HCT116 (cell line): ENCODE measurements around the gene METTL24. TPM values are rescaled to one million over a fixed set of nuclear protein-coding genes. Genes with fewer than 3 reads are reported as not detected.

Source experiments
- ATAC-seq: fragments of 200-7000 bp; cut with Tn5 transposase; 2 replicates; pipeline ENCODE4 v1.9.1; 2020; ENCODE audit warnings: mild to moderate bottlenecking, moderate library complexity
- BruUV-seq: library from RNA; stranded (reverse); fragments of 400-500 nt; replicated peaks from 2 replicates; lab custom pipeline; 2021; lab: Mats Ljungman, UMichigan
- CTCF ChIA-PET: fragments of 300-600 bp; sonication (Branson Sonifier 250); formaldehyde crosslinking; loops from one replicate; lab custom pipeline; 2021; ENCODE audit warnings: antibody characterized with exemption; lab: Charles Lee
- POLR2A ChIA-PET: fragments of 300-600, 350-600 bp; sonication (Branson Sonifier 250); formaldehyde crosslinking; loops from one replicate; lab custom pipeline; 2021; ENCODE audit warnings: antibody characterized with exemption; lab: Charles Lee
- RAD21 ChIA-PET, 2 experiments: fragments of 300-600 bp; sonication (Branson Sonifier 250); formaldehyde crosslinking; loops; one replicate each; lab custom pipeline; 2023; ENCODE audit warnings: low total read pairs in 2 of 2; ENCODE audit not compliant: uncharacterized antibody in 2 of 2, unreplicated experiment in 2 of 2, low non-redundant PET in 1 of 2; lab: Charles Lee
- DNase-seq: peaks from one replicate; pipeline ENCODE4 v3.0.0-alpha.2; 2010; ENCODE audit warnings: low read depth, low spot score
- H2AFZ ChIP-seq: fragments of 200-600 bp; shearing (Covaris generic), sonication (generic); 2 replicates; pipeline ENCODE4 v1.6.1; 2017; ENCODE audit warnings: low read depth, mixed run types, mixed read lengths, antibody characterized with exemption, low read length; ENCODE audit not compliant: poor library complexity, severe bottlenecking
- H3K27ac ChIP-seq: 2 replicates; pipeline ENCODE4 v1.5.1; 2012; ENCODE audit warnings: low read depth, low read length
- H3K27me3 ChIP-seq: fragments of 200-600 bp; sonication (generic); 2 replicates; pipeline ENCODE4 v1.6.1; 2016; ENCODE audit warnings: mixed run types, low read length, mixed read lengths; ENCODE audit not compliant: insufficient read depth
- H3K36me3 ChIP-seq, 2 experiments: fragments of 200-500 bp in 1 of 2; fragments of 200-600 bp in 1 of 2; sonication (Bioruptor generic) in 1 of 2; sonication (generic) in 1 of 2; 2 replicates each; pipeline versions ENCODE4 v1.5.1 to v1.6.1; 2014 to 2016; ENCODE audit warnings: low read length in 2 of 2, inconsistent platforms in 1 of 2, mixed read lengths in 1 of 2, mixed run types in 1 of 2; ENCODE audit not compliant: insufficient read depth in 2 of 2, control insufficient read depth in 1 of 2
- H3K4me1 ChIP-seq, 2 experiments: fragments of 200-600 bp in 1 of 2; sonication (generic) in 1 of 2; 2 replicates each; pipeline versions ENCODE4 v1.5.1 to v1.6.1; 2012 to 2017; ENCODE audit warnings: low read length in 2 of 2, inconsistent platforms in 1 of 2, mild to moderate bottlenecking in 1 of 2, mixed read lengths in 1 of 2, mixed run types in 1 of 2, moderate library complexity in 1 of 2; ENCODE audit not compliant: insufficient read depth in 2 of 2, control insufficient read depth in 1 of 2
- H3K4me2 ChIP-seq: fragments of 200-600 bp; sonication (generic); 2 replicates; pipeline ENCODE4 v1.6.1; 2017; ENCODE audit warnings: mixed run types, low read length, mixed read lengths
- H3K4me3 ChIP-seq, 2 experiments: fragments of 200-600 bp in 1 of 2; sonication (generic) in 1 of 2; replicated peaks in 1 of 2; 2 replicates each; pipeline ENCODE4 v1.5.1; 2011 to 2016; ENCODE audit warnings: low read length in 2 of 2, control low read depth in 1 of 2, low read depth in 1 of 2, mild to moderate bottlenecking in 1 of 2, mixed read lengths in 1 of 2, mixed run types in 1 of 2
- H3K79me2 ChIP-seq: fragments of 200-600 bp; sonication (generic); 2 replicates; pipeline ENCODE4 v1.6.1; 2017; ENCODE audit warnings: mild to moderate bottlenecking, mixed run types, low read length, moderate library complexity, mixed read lengths; ENCODE audit not compliant: insufficient read depth
- H3K9ac ChIP-seq: fragments of 200-600 bp; sonication (generic); 2 replicates; pipeline ENCODE4 v1.6.1; 2016; ENCODE audit warnings: low read length, mixed read lengths
- H3K9me2 ChIP-seq: fragments of 200-600 bp; sonication (generic), shearing (Covaris generic); 2 replicates; pipeline ENCODE4 v1.6.1; 2017; ENCODE audit warnings: mixed run types, mild to moderate bottlenecking, moderate library complexity; ENCODE audit not compliant: insufficient read depth
- H3K9me3 ChIP-seq, 2 experiments: fragments of 200-500 bp in 1 of 2; fragments of 200-600 bp in 1 of 2; sonication (Bioruptor generic) in 1 of 2; sonication (generic) in 1 of 2; 2 replicates each; pipeline ENCODE4 v1.6.1; 2014 to 2017; ENCODE audit warnings: low read length in 2 of 2, mixed read lengths in 2 of 2, inconsistent platforms in 1 of 2, low read depth in 1 of 2, mild to moderate bottlenecking in 1 of 2, mixed run types in 1 of 2, moderate library complexity in 1 of 2; ENCODE audit not compliant: control insufficient read depth in 1 of 2, insufficient read depth in 1 of 2
- H4K20me1 ChIP-seq: fragments of 200-600 bp; sonication (generic), shearing (Covaris generic); 2 replicates; pipeline ENCODE4 v1.6.1; 2017; ENCODE audit warnings: mixed run types, mild to moderate bottlenecking, moderate library complexity; ENCODE audit not compliant: insufficient read depth
- ATF3 ChIP-seq: IDR thresholded peaks from 2 replicates; pipeline ENCODE4 v1.6.1; 2012
- CBX3 ChIP-seq: IDR thresholded peaks from 2 replicates; pipeline ENCODE4 v1.6.1; 2012; ENCODE audit warnings: low read depth
- CEBPB ChIP-seq: IDR thresholded peaks from 2 replicates; pipeline ENCODE4 v1.6.1; 2012; ENCODE audit warnings: low read depth
- EGR1 ChIP-seq: IDR thresholded peaks from 2 replicates; pipeline ENCODE4 v1.6.1; 2012; ENCODE audit warnings: low read depth
- ELF1 ChIP-seq: IDR thresholded peaks from 2 replicates; pipeline ENCODE4 v1.6.1; 2012; ENCODE audit warnings: low read depth, borderline replicate concordance
- EZH2phosphoT487 ChIP-seq: fragments of 200-600 bp; IDR thresholded peaks from 2 replicates; pipeline ENCODE4 v1.6.1; 2018; ENCODE audit warnings: antibody characterized with exemption, borderline replicate concordance
- JUND ChIP-seq: IDR thresholded peaks from 2 replicates; pipeline ENCODE4 v1.6.1; 2012
- RAD21 ChIP-seq: IDR thresholded peaks from 2 replicates; pipeline ENCODE4 v1.6.1; 2012; ENCODE audit warnings: low read depth, mild to moderate bottlenecking
- SIN3A ChIP-seq: IDR thresholded peaks from 2 replicates; pipeline ENCODE4 v1.6.1; 2012; ENCODE audit warnings: low read depth
- SP1 ChIP-seq: IDR thresholded peaks from 2 replicates; pipeline ENCODE4 v1.6.1; 2012; ENCODE audit warnings: low read depth
- YY1 ChIP-seq: IDR thresholded peaks from 2 replicates; pipeline ENCODE4 v1.6.1; 2011; ENCODE audit warnings: low read length, low read depth, moderate library complexity, mild to moderate bottlenecking; ENCODE audit not compliant: insufficient replicate concordance; ENCODE audit errors: extremely low read depth
- intact Hi-C: fragments of 100-400 bp; cut with micrococcal nuclease; formaldehyde crosslinking; loops from 2 replicates; pipeline ENCODE4 v1.10.0; 2022
- total RNA-seq: library from RNA; stranded (reverse); gene quantifications from one replicate; pipeline ENCODE4 v1.2.1, GENCODE V29; 2021; ENCODE audit not compliant: unreplicated experiment
- TF ChIP-seq, protein P1 (sequence below): IDR thresholded peaks from 2 replicates; pipeline ENCODE4 v1.6.1; 2011; ENCODE audit warnings: mild to moderate bottlenecking, low read length, moderate library complexity; ENCODE audit not compliant: insufficient replicate concordance; ENCODE audit errors: extremely low read depth

The METTL24 gene
- total RNA-seq, 1 experiment from 2014 or later, result not detected

DNA sequence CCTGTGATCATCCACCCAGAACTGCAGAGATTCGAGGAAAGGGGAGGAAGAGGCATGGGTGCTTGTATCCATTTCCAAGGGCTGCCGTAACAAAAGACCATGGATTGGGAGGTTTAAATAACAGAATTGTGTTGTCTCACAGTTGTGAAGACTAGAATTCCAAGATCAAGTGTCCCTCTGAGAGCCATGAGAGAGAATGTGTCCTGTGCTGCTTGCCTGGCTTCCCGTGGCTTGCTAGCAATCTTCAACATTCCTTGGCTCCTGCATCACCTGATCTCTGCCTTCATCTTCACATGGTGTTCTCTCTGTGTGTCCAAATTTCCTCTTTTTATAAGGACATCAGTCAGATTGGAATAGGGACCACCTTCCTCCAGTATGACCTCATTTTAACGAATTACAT is 108.1 kb downstream of the METTL24 start (continued):
- TF ChIP-seq, protein P1, sequence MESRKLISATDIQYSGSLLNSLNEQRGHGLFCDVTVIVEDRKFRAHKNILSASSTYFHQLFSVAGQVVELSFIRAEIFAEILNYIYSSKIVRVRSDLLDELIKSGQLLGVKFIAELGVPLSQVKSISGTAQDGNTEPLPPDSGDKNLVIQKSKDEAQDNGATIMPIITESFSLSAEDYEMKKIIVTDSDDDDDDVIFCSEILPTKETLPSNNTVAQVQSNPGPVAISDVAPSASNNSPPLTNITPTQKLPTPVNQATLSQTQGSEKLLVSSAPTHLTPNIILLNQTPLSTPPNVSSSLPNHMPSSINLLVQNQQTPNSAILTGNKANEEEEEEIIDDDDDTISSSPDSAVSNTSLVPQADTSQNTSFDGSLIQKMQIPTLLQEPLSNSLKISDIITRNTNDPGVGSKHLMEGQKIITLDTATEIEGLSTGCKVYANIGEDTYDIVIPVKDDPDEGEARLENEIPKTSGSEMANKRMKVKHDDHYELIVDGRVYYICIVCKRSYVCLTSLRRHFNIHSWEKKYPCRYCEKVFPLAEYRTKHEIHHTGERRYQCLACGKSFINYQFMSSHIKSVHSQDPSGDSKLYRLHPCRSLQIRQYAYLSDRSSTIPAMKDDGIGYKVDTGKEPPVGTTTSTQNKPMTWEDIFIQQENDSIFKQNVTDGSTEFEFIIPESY, result no peak

DNA sequence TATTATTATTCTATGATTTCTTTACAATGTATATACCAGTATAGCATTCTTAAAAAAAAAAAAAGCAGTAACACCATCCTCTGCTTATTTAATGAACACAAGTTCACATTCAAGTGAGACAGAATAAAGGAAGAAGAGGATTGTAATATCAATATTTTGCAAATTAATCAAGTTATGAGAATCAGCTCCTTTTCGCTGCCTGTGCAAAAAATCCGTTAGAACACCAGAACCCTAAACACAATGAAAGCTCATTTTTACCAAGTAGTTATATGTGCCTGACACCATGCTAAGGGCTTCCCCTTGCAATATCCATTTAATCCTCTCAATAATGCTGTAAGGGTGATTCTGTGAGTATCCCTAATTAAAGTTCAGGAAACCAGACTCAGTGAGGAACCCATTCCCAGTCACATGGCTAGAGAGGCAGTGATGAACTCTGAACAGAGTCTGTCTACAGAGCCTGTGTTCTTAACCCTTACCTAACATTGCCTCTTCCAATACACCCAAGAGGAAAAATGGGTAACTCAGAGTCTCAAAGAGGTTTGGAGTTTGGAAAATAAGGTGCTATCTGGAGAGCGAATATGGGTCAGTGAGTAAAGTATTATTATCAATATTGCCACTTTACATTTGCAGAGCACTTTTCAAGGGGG is 111.1 kb downstream of the METTL24 start:
- intact Hi-C loops, result no loop called here
- H3K4me1 ChIP-seq, result no peaks in the 10 kb centered on the region
- H3K9ac ChIP-seq, result no peak overlapping the region
- H2AFZ ChIP-seq, result no peak overlapping the region
- no peaks in the 10 kb centered on the region for H3K79me2 ChIP-seq
- H3K36me3 ChIP-seq, result no peaks in the 10 kb centered on the region
- CTCF ChIA-PET, result no interaction called here
- no peak overlapping the region for H3K27ac ChIP-seq
- H3K4me2 ChIP-seq, result no peak overlapping the region
- no peak for ATAC-seq
- RAD21 ChIA-PET, result no interaction called here
- POLR2A ChIA-PET, result no interaction called here
- no peak for DNase-seq
- BruUV-seq, result no TSS peak
- no peaks in the 10 kb centered on the region for H4K20me1 ChIP-seq
- H3K4me3 ChIP-seq, result no peak overlapping the region
- H3K9me3 ChIP-seq, result no peaks in the 10 kb centered on the region
- H3K9me2 ChIP-seq, result no peaks in the 10 kb centered on the region
- no peak for TF ChIP-seq CBX3
- TF ChIP-seq EZH2phosphoT487, result no peak
- no peak for TF ChIP-seq SIN3A
- TF ChIP-seq ATF3, result no peak
- no peak for TF ChIP-seq RAD21
- TF ChIP-seq JUND, result no peak
- no peak for TF ChIP-seq ELF1
- no peak for TF ChIP-seq YY1
- no peak for TF ChIP-seq SP1
- no peak for TF ChIP-seq CEBPB
- TF ChIP-seq EGR1, result no peak
- TF ChIP-seq, protein P1, result no peak
- H3K27me3 ChIP-seq, result no peaks in the 10 kb centered on the region
